22Rv1 (cell line): ENCODE results near the gene VGLL4.

Source experiments
- ZFX ChIP-seq: fragments of 450-650 bp; IDR thresholded peaks from 2 replicates; pipeline ENCODE4 v1.6.1; 2017; ENCODE audit warnings: antibody characterized with exemption, borderline replicate concordance
- TF ChIP-seq, protein P1 (sequence below): fragments of 450-650 bp; IDR thresholded peaks from 2 replicates; pipeline ENCODE4 v1.5.1; 2017; ENCODE audit warnings: mild to moderate bottlenecking

DNA sequence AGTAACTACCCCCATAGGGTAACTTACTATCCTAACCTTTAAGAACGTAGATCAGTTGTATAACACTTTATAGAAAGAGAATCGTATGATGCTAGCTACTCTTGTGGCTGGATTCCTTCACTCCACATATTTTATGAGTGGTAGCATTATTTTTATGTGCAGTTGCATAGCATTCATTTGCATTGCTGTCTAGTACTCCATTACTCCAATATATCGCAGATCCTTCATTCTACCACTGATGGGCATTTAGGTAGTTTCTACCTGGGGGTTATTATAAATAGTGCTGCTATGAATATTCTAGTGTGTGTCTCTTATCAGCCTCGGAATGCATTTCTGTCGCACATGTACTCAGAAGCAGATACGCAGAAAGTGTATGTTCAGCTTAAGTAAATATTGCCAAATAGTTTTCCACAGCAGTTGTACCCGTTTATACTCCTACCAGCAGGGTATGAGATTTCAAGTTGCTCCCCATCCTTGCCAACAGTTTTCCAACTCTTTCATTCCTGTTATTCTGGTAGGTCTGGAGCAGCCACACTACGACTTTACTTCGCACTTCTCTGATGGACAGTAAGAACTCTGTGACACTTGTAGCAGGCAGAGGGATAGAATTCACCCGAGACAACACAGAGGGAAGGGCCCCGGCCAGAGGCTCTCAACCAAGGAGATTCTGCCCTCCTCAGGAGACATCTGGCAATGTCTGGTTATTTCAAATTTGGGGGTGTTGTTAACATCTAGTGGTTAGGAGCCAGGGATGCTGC is 9.8 kb upstream of the VGLL4 start:
- TF ChIP-seq, protein P1, sequence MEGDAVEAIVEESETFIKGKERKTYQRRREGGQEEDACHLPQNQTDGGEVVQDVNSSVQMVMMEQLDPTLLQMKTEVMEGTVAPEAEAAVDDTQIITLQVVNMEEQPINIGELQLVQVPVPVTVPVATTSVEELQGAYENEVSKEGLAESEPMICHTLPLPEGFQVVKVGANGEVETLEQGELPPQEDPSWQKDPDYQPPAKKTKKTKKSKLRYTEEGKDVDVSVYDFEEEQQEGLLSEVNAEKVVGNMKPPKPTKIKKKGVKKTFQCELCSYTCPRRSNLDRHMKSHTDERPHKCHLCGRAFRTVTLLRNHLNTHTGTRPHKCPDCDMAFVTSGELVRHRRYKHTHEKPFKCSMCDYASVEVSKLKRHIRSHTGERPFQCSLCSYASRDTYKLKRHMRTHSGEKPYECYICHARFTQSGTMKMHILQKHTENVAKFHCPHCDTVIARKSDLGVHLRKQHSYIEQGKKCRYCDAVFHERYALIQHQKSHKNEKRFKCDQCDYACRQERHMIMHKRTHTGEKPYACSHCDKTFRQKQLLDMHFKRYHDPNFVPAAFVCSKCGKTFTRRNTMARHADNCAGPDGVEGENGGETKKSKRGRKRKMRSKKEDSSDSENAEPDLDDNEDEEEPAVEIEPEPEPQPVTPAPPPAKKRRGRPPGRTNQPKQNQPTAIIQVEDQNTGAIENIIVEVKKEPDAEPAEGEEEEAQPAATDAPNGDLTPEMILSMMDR, result no peak; the same call in 1 of the 2 replicates
- no peak for TF ChIP-seq ZFX
